Thyroid gland (tissue), 4 donors: ENCODE data around the gene HMCN2.

ENCODE experiments used
- POLR2A ChIP-seq, 2 donors: fragments of 450-650 bp; IDR thresholded peaks; one replicate each; pipeline ENCODE4 v1.6.1; 2017; ENCODE audit warnings: antibody characterized with exemption in 2 of 2, mild to moderate bottlenecking in 2 of 2, moderate library complexity in 1 of 2
- TF ChIP-seq, protein P1 (sequence below), 6 experiments: fragments of 200-600 bp in 3 of 6; fragments of 450-650 bp in 3 of 6; sonication (generic) in 3 of 6; IDR thresholded peaks; one replicate each; pipeline ENCODE4 v1.5.1; 2016 to 2019; ENCODE audit warnings: antibody characterized with exemption in 6 of 6, mild to moderate bottlenecking in 2 of 6, inconsistent platforms in 1 of 6, moderate library complexity in 1 of 6

DNA sequence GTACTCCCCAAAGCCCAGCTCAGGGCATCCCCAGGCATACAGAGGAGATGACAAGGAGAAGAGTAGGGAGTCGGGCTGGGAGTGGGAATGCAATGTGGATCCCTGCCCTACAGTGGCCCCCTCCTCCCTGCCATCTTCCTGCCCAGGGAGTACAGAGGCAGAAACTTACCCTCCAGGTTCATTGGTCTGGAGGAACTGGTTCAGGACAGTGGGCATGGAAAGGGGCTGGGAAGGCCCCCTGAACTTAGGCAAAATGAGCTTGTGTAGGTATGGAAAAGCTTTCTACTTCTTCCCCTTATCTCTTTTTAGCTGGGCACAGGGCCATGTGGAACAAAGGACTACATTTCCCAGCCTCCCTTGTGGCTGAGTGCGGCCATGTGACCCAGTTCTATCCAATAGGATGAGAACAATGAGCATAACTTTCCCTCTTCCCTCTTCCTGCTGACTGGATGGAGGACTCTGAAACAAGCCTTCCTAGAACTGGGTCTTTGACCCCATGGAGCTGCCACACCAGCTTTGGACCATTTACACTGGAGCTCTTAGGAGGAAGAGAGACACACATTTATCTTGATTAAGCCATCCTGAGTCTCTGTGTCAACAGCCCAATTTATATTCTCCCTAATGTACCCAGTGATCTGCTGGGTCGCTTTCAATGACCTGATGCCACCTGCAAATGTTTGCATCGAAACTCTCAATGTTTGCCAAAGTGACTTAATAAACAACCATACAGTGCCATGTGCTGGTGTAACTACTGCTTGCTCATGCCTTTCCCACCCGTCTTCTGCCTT lies 25.0 kb upstream of the HMCN2 start:
- TF ChIP-seq, protein P1, sequence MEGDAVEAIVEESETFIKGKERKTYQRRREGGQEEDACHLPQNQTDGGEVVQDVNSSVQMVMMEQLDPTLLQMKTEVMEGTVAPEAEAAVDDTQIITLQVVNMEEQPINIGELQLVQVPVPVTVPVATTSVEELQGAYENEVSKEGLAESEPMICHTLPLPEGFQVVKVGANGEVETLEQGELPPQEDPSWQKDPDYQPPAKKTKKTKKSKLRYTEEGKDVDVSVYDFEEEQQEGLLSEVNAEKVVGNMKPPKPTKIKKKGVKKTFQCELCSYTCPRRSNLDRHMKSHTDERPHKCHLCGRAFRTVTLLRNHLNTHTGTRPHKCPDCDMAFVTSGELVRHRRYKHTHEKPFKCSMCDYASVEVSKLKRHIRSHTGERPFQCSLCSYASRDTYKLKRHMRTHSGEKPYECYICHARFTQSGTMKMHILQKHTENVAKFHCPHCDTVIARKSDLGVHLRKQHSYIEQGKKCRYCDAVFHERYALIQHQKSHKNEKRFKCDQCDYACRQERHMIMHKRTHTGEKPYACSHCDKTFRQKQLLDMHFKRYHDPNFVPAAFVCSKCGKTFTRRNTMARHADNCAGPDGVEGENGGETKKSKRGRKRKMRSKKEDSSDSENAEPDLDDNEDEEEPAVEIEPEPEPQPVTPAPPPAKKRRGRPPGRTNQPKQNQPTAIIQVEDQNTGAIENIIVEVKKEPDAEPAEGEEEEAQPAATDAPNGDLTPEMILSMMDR (IDR thresholded peaks at IDR 0.05) = no peak
- no peak for TF ChIP-seq POLR2A (IDR thresholded peaks at IDR 0.05)
